ENCODE results near the gene PRDM16. TPM values are rescaled to one million over a fixed set of nuclear protein-coding genes. Genes with fewer than 3 reads are reported as not detected.

The PRDM16 gene
- polyA plus RNA-seq, 1 of the 3 experiments (the other 2 are of a cell fraction), result not detected

- H3K27ac ChIP-seq (ENCODE audit: low read depth in 2 of 2, low read length in 1 of 2), result no peak overlapping the region
- H4K20me1 ChIP-seq (ENCODE audit: insufficient read depth), result no peaks in the 10 kb centered on the region
- no peaks in the 10 kb centered on the region for H3K4me1 ChIP-seq (ENCODE audit: control insufficient read depth in 1 of 2, insufficient read depth in 2 of 2, low read depth in 1 of 2, low read length in 1 of 2)
- no peaks in the 10 kb centered on the region for H3F3A ChIP-seq (replicated peaks; ENCODE audit: insufficient read depth)
- no peak for DNase-seq
- H3K79me2 ChIP-seq (ENCODE audit: insufficient read depth), result no peaks in the 10 kb centered on the region
- no peak overlapping the region for H2AFZ ChIP-seq (ENCODE audit: low read depth)
- no peaks in the 10 kb centered on the region for H3K9me3 ChIP-seq
- no peak overlapping the region for H3K9ac ChIP-seq
- TF ChIP-seq FOXJ3 (CRISPR knock-in tag; IDR thresholded peaks at IDR 0.05) (no peak), SIN3A (IDR thresholded peaks at IDR 0.05; ENCODE audit: borderline replicate concordance, low read depth, low read length) (no peak), REST (IDR thresholded peaks at IDR 0.05; ENCODE audit: low read depth, low read length) (no peak), CHD2 (IDR thresholded peaks at IDR 0.05; ENCODE audit: low read length, partially characterized antibody) (no peak)
- no peaks in the 10 kb centered on the region for H3K9me2 ChIP-seq
- H3K4me3 ChIP-seq (ENCODE audit: low read depth in 2 of 2, low read length in 1 of 2), result no peak overlapping the region
- H3K36me3 ChIP-seq (replicated peaks in 1 of 2; ENCODE audit: control insufficient read depth in 1 of 2, insufficient read depth in 2 of 2, low read length in 1 of 2), result no peaks in the 10 kb centered on the region
- 18% methylated on average over 11 of the region's 14 CpGs for WGBS (ENCODE audit: low lambda C conversion rate)
- ChIA-PET POLR2A (no interaction called here), CTCF (no interaction called here)
- peaks cover 30% of the 10 kb centered on the region for H3K27me3 ChIP-seq (ENCODE audit: insufficient read depth)
- H3K4me2 ChIP-seq, result no peak overlapping the region
Measured at GRCh38 chr1:3229081-3229725, 160.2 kb downstream of the PRDM16 start.

- H3K4me1 ChIP-seq (ENCODE audit: control insufficient read depth in 1 of 2, insufficient read depth in 2 of 2, low read depth in 1 of 2, low read length in 1 of 2), result no peaks in the 10 kb centered on the region
- WGBS (ENCODE audit: low lambda C conversion rate), result 35% methylated on average over 6 of the region's 15 CpGs
- H3K4me3 ChIP-seq (ENCODE audit: low read depth in 2 of 2, low read length in 1 of 2), result no peak overlapping the region
- no peak overlapping the region for H3K27ac ChIP-seq (ENCODE audit: low read depth in 2 of 2, low read length in 1 of 2)
- no peaks in the 10 kb centered on the region for H3K9me3 ChIP-seq
- ChIA-PET CTCF (no interaction called here), POLR2A (no interaction called here)
- TF ChIP-seq USF1 (IDR thresholded peaks at IDR 0.05; ENCODE audit: borderline replicate concordance, low read depth), result no peak
- TF ChIP-seq TCF12 (IDR thresholded peaks at IDR 0.05), result no peak
- no peak for TF ChIP-seq USF2 (IDR thresholded peaks at IDR 0.05; ENCODE audit: borderline replicate concordance, low read depth, low read length)
- TF ChIP-seq EP300 (IDR thresholded peaks at IDR 0.05; ENCODE audit: borderline replicate concordance in 1 of 2, low read depth in 1 of 2, low read length in 1 of 2), result no peak
- TF ChIP-seq NRF1 (IDR thresholded peaks at IDR 0.05; ENCODE audit: low read depth, low read length), result no peak
- TF ChIP-seq TEAD4 (IDR thresholded peaks at IDR 0.05; ENCODE audit: borderline replicate concordance, insufficient read depth), result no peak
- TF ChIP-seq TAF1 (IDR thresholded peaks at IDR 0.05; ENCODE audit: borderline replicate concordance, low read depth, low read length), result no peak
- TF ChIP-seq RFX5 (IDR thresholded peaks at IDR 0.05; ENCODE audit: low read length), result no peak
- no peak for TF ChIP-seq SIN3A (IDR thresholded peaks at IDR 0.05; ENCODE audit: borderline replicate concordance, low read depth, low read length)
- no peak for TF ChIP-seq IRF3 (IDR thresholded peaks at IDR 0.05; ENCODE audit: low read depth, low read length)
- TF ChIP-seq PBX3 (IDR thresholded peaks at IDR 0.05), result no peak
- TF ChIP-seq RCOR1 (IDR thresholded peaks at IDR 0.05; ENCODE audit: low read length), result no peak
- no peak for TF ChIP-seq YY1 (IDR thresholded peaks at IDR 0.05; ENCODE audit: low read depth)
- no peaks in the 10 kb centered on the region for H3K79me2 ChIP-seq (ENCODE audit: insufficient read depth)
- no peak for DNase-seq
- no peak overlapping the region for H2AFZ ChIP-seq (ENCODE audit: low read depth)
- no peak overlapping the region for H3K4me2 ChIP-seq
- H3K9ac ChIP-seq, result no peak overlapping the region
- H3K27me3 ChIP-seq (ENCODE audit: insufficient read depth), result peaks cover 30% of the 10 kb centered on the region
- H4K20me1 ChIP-seq (ENCODE audit: insufficient read depth), result no peaks in the 10 kb centered on the region
- no peaks in the 10 kb centered on the region for H3F3A ChIP-seq (replicated peaks; ENCODE audit: insufficient read depth)
- no peaks in the 10 kb centered on the region for H3K9me2 ChIP-seq
- no peaks in the 10 kb centered on the region for H3K36me3 ChIP-seq (replicated peaks in 1 of 2; ENCODE audit: control insufficient read depth in 1 of 2, insufficient read depth in 2 of 2, low read length in 1 of 2)
Measured at GRCh38 chr1:3230553-3230952, 161.6 kb downstream of the PRDM16 start.

Data from SK-N-SH (cell line).